Measurements from ENCODE around the gene TCF12.

GRCh38 chr15:57041416-57041815, 123.0 kb downstream of the TCF12 start:
- TF ChIP-seq, protein P1, sequence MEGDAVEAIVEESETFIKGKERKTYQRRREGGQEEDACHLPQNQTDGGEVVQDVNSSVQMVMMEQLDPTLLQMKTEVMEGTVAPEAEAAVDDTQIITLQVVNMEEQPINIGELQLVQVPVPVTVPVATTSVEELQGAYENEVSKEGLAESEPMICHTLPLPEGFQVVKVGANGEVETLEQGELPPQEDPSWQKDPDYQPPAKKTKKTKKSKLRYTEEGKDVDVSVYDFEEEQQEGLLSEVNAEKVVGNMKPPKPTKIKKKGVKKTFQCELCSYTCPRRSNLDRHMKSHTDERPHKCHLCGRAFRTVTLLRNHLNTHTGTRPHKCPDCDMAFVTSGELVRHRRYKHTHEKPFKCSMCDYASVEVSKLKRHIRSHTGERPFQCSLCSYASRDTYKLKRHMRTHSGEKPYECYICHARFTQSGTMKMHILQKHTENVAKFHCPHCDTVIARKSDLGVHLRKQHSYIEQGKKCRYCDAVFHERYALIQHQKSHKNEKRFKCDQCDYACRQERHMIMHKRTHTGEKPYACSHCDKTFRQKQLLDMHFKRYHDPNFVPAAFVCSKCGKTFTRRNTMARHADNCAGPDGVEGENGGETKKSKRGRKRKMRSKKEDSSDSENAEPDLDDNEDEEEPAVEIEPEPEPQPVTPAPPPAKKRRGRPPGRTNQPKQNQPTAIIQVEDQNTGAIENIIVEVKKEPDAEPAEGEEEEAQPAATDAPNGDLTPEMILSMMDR (IDR thresholded peaks at IDR 0.05): no peak
- no peak for TF ChIP-seq POLR2A (IDR thresholded peaks at IDR 0.05)
